ENCODE measurements around the gene SHISA2. TPM values are rescaled to one million over a fixed set of nuclear protein-coding genes. Genes with fewer than 3 reads are reported as not detected.
A peak's percentile ranks its signal among the peaks of the same experiment; 100 is the strongest.
"Not testable (repeated sequence)": the region's sequence is repeated elsewhere in the genome, so short reads cannot be mapped to it uniquely, and the experiment has no call there.

Gene SHISA2
- under 1 TPM in 2 of 6 experiments, not detected in 4; 0.07 to 0.12 TPM for total RNA-seq
- long read RNA-seq, result 0 reads

GRCh38 chr13:26051657-26052311 is at the start of gene SHISA2:
Gene SHISA2, minus strand, starts transcription at chr13:26052016. Its CDS starts 1,041 bp downstream, at chr13:26050975.
- 11% methylated on average over 3 of the region's 72 CpGs for WGBS (ENCODE audit: insufficient coverage, low coverage, low lambda C conversion rate, missing lambda C conversion rate)
- Histone ChIP-seq H3K36me3 (no peaks in the 10 kb centered on the region), H3K27ac (no peak within 1 kb of the TSS), H3K9me3 (no peaks in the 10 kb centered on the region), H3K4me1 (no peaks in the 10 kb centered on the region), H3K27me3 (peaks cover 11 to 17% of the 10 kb centered on the region in 2 donors), H3K4me3 (peak within 1 kb of the TSS in 2 of 3 donors; percentile 14 to 33)
- intact Hi-C loops (cut with DNase I), result no loop called here
- no peak for TF ChIP-seq POLR2A (IDR thresholded peaks at IDR 0.05)
- TF ChIP-seq CTCF (IDR thresholded peaks at IDR 0.05), result no peak
- peak; percentile 49 to 69 (median 60) for ATAC-seq
- DNase-seq, result no peak

- Histone ChIP-seq H3K9me3 (no peaks in the 10 kb centered on the region), H3K36me3 (no peaks in the 10 kb centered on the region), H3K4me3 (no peak overlapping the region), H3K4me1 (no peaks in the 10 kb centered on the region), H3K27me3 (no peaks in the 10 kb centered on the region), H3K27ac (no peak overlapping the region)
- 42% methylated on average over 9 of the region's 14 CpGs for WGBS (ENCODE audit: insufficient coverage, low coverage, low lambda C conversion rate, missing lambda C conversion rate)
- ATAC-seq (no peak), DNase-seq (no peak)
- intact Hi-C loops (cut with DNase I), result no loop called here
- TF ChIP-seq POLR2A (IDR thresholded peaks at IDR 0.05) (no peak), CTCF (IDR thresholded peaks at IDR 0.05) (no peak)
These were observed 44.2 kb upstream of the SHISA2 start for GRCh38 chr13:26095846-26096610.

- 0% methylated on average over 1 of the region's 1 CpG for WGBS (ENCODE audit: insufficient coverage, low coverage, low lambda C conversion rate, missing lambda C conversion rate)
- Histone ChIP-seq H3K27me3 (peaks cover 0 to 5% of the 10 kb centered on the region in 2 donors), H3K36me3 (no peaks in the 10 kb centered on the region), H3K27ac (no peak overlapping the region), H3K4me1 (no peaks in the 10 kb centered on the region), H3K4me3 (no peak overlapping the region), H3K9me3 (no peaks in the 10 kb centered on the region)
- DNase-seq (no peak), ATAC-seq (no peak)
- no peak for TF ChIP-seq POLR2A (IDR thresholded peaks at IDR 0.05)
- peak in 2 of 4 donors; percentile 5 for TF ChIP-seq CTCF (IDR thresholded peaks at IDR 0.05)
- intact Hi-C loops (cut with DNase I), result no loop called here
These were observed 43.5 kb upstream of the SHISA2 start for GRCh38 chr13:26095338-26095737.

- not testable (repeated sequence) for H3K4me3 ChIP-seq, H3K4me1 ChIP-seq, H3K9me3 ChIP-seq, DNase-seq, H3K27ac ChIP-seq, H3K27me3 ChIP-seq, H3K36me3 ChIP-seq, ATAC-seq
- intact Hi-C loops (cut with DNase I), result loop anchor here (5.0 to 10.0 kb wide), 2 partner anchors 500 to 502 kb away; no protein-coding TSS in a partner anchor
- 69% methylated on average over 5 of the region's 5 CpGs for WGBS (ENCODE audit: insufficient coverage, low coverage, low lambda C conversion rate, missing lambda C conversion rate)
These were observed 25.0 kb upstream of the SHISA2 start for GRCh38 chr13:26076821-26077220.

GRCh38 chr13:26075498-26075897 is 23.7 kb upstream of the SHISA2 start:
- Histone ChIP-seq H3K27me3 (no peaks in the 10 kb centered on the region), H3K4me1 (no peaks in the 10 kb centered on the region), H3K27ac (no peak overlapping the region), H3K9me3 (no peaks in the 10 kb centered on the region), H3K4me3 (no peak overlapping the region), H3K36me3 (no peaks in the 10 kb centered on the region)
- TF ChIP-seq POLR2A (IDR thresholded peaks at IDR 0.05), result no peak
- TF ChIP-seq CTCF (IDR thresholded peaks at IDR 0.05), result no peak
- intact Hi-C loops (cut with DNase I), result loop anchor here (5.0 to 10.0 kb wide), 2 partner anchors 498 to 501 kb away; no protein-coding TSS in a partner anchor
- ATAC-seq (no peak), DNase-seq (no peak)
- WGBS (ENCODE audit: insufficient coverage, low coverage, low lambda C conversion rate, missing lambda C conversion rate), result 30% methylated on average over 5 of the region's 6 CpGs
